ENCODE data around the gene AFG3L2.

The AFG3L2 gene

GRCh38 chr18:12335503-12335902, 41.5 kb downstream of the AFG3L2 start:
- no peak for DNase-seq (ENCODE audit: low read depth)
- no peak for TF ChIP-seq CTCF (IDR thresholded peaks at IDR 0.05; ENCODE audit: low read length, missing control alignments)
- H3K4me3 ChIP-seq (replicated peaks; ENCODE audit: low read depth, low read length): no peak overlapping the region

- no peak for TF ChIP-seq CTCF (IDR thresholded peaks at IDR 0.05; ENCODE audit: low read length, missing control alignments)
- no peak overlapping the region for H3K4me3 ChIP-seq (replicated peaks; ENCODE audit: low read depth, low read length)
- no peak for DNase-seq (ENCODE audit: low read depth)
Observed at GRCh38 chr18:12334863-12335262, 42.2 kb downstream of the AFG3L2 start.

- no peak overlapping the region for H3K4me3 ChIP-seq (replicated peaks; ENCODE audit: low read depth, low read length)
- no peak for TF ChIP-seq CTCF (IDR thresholded peaks at IDR 0.05; ENCODE audit: low read length, missing control alignments)
- no peak for DNase-seq (ENCODE audit: low read depth)
Observed at GRCh38 chr18:12334366-12334808, 42.6 kb downstream of the AFG3L2 start.

GRCh38 chr18:12333506-12334290, 43.3 kb downstream of the AFG3L2 start:
- TF ChIP-seq CTCF (IDR thresholded peaks at IDR 0.05; ENCODE audit: low read length, missing control alignments): no peak
- no peak overlapping the region for H3K4me3 ChIP-seq (replicated peaks; ENCODE audit: low read depth, low read length)
- no peak for DNase-seq (ENCODE audit: low read depth)

- no peak overlapping the region for H3K4me3 ChIP-seq (replicated peaks; ENCODE audit: low read depth, low read length)
- no peak for TF ChIP-seq CTCF (IDR thresholded peaks at IDR 0.05; ENCODE audit: low read length, missing control alignments)
- DNase-seq (ENCODE audit: low read depth): no peak
Observed at GRCh38 chr18:12330766-12331165, 46.3 kb downstream of the AFG3L2 start.

GRCh38 chr18:12329125-12329698, 47.8 kb downstream of the AFG3L2 start:
- DNase-seq (ENCODE audit: low read depth): no peak
- no peak overlapping the region for H3K4me3 ChIP-seq (replicated peaks; ENCODE audit: low read depth, low read length)
- no peak for TF ChIP-seq CTCF (IDR thresholded peaks at IDR 0.05; ENCODE audit: low read length, missing control alignments)

Measured in fibroblast of pulmonary artery (primary cell).